Stromal cell of bone marrow (primary cell): ENCODE results near the gene LRR1.
"Not testable (repeated sequence)": the region's sequence is repeated elsewhere in the genome, so short reads cannot be mapped to it uniquely, and the experiment has no call there.

Source experiments
- DNase-seq: peaks from one replicate; pipeline ENCODE4 v3.0.0-alpha.2; 2012; ENCODE audit warnings: low read depth

LRR1 gene

GRCh38 chr14:49585803-49586672, 12.7 kb upstream of the LRR1 start, which contains the start of gene RPS29:
Gene RPS29 (minus strand): TSS chr14:49586380. CDS start chr14:49586346, 34 bp downstream.
- peak; percentile 99 for DNase-seq

GRCh38 chr14:49586673-49587460, 11.9 kb upstream of the LRR1 start:
- peak; percentile 47 for DNase-seq

- DNase-seq = no peak
These were observed 9.4 kb upstream of the LRR1 start for GRCh38 chr14:49589387-49589786.

GRCh38 chr14:49593016-49593415, 5.7 kb upstream of the LRR1 start:
- no peak for DNase-seq

GRCh38 chr14:49594347-49595091, 4.2 kb upstream of the LRR1 start:
- peak; percentile 36 for DNase-seq

GRCh38 chr14:49598189-49598484, 603 bp upstream of the LRR1 start:
- no peak for DNase-seq

GRCh38 chr14:49607583-49607982, 8.8 kb downstream of the LRR1 start:
- DNase-seq = no peak

GRCh38 chr14:49612251-49612650, 13.5 kb downstream of the LRR1 start:
- DNase-seq = no peak

- no peak for DNase-seq
These were observed 13.9 kb downstream of the LRR1 start for GRCh38 chr14:49612671-49613070.

GRCh38 chr14:49614196-49614595, 15.5 kb downstream of the LRR1 start:
- DNase-seq = no peak

GRCh38 chr14:49615776-49616175, 17.0 kb downstream of the LRR1 start:
- no peak for DNase-seq

- DNase-seq = no peak
These were observed 19.2 kb downstream of the LRR1 start for GRCh38 chr14:49617852-49618519.

GRCh38 chr14:49619273-49619672, 20.5 kb downstream of the LRR1 start:
- not testable (repeated sequence) for DNase-seq

GRCh38 chr14:49619730-49620129, 21.0 kb downstream of the LRR1 start:
- no peak for DNase-seq

- peak; percentile 98 for DNase-seq
These were observed 21.7 kb downstream of the LRR1 start, which contains the start of the genes MGAT2 and RPL36AL for GRCh38 chr14:49620182-49621113. Gene MGAT2 (plus strand): TSS chr14:49620799. CDS start chr14:49621269, 470 bp downstream. Gene RPL36AL (minus strand): TSS chr14:49620626. CDS start chr14:49619104, 1,522 bp downstream.

- no peak for DNase-seq
These were observed 22.6 kb downstream of the LRR1 start for GRCh38 chr14:49621114-49621881.

- DNase-seq = no peak
These were observed 23.4 kb downstream of the LRR1 start for GRCh38 chr14:49622022-49622607.

- no peak for DNase-seq
These were observed 24.6 kb downstream of the LRR1 start for GRCh38 chr14:49623387-49623786.
